ENCODE measurements around the gene BBOF1.

DNA sequence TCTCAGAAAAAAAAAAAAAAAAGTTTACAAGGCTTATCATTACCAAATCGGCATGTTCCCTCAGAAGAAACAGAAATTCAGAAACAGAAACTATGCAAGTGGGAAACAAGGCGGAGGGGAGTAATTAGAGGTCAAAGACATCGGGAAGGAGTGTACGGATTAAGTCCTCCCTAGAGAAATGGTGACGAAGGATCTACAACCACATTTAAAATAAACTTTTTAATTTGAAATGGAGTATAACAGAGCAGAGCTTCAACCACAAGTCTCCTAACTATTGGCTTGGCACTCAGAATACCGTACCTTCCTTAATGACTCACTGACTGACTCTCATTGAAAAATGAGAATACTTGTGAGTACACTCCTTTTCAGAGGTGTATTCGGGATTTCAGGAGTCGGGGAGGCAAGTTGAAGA lies 969 bp upstream of the BBOF1 start:
- no peak for TF ChIP-seq POLR2A (IDR thresholded peaks at IDR 0.05; ENCODE audit: low read depth, low read length)
- no peak for TF ChIP-seq POLR2AphosphoS5 (IDR thresholded peaks at IDR 0.05; ENCODE audit: low read depth, low read length)
